ENCODE results near the gene PGD. TPM values are rescaled to one million over a fixed set of nuclear protein-coding genes. Genes with fewer than 3 reads are reported as not detected.

PGD gene
- total RNA-seq, 3 donors from 2014 or later (not counting 1 experiment from before 2014, with no cell fraction given), result 35.8 to 113 (median 39.8) TPM

DNA sequence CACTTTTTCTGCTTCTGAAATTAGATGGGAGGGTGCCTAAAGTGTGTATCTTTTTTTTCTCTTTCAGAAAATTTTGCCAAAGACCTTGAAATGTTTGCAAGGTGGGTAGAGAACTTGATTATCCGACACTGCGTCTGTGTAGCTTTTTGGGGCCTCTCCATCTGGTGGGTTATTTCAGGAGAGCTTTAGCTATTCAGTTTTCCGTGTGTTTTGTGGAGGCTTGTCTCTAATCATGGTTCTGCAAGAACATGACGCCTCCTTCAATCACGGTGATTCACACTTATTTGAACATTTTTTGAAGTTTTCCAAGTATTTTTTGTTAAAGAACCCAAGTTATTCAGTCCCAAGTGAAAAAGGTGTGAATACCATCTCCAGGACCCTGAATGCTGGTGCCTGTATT is 35.7 kb downstream of the PGD start:
- no peaks in the 10 kb centered on the region for H3K36me3 Mint-ChIP-seq
- TF ChIP-seq, protein P1, sequence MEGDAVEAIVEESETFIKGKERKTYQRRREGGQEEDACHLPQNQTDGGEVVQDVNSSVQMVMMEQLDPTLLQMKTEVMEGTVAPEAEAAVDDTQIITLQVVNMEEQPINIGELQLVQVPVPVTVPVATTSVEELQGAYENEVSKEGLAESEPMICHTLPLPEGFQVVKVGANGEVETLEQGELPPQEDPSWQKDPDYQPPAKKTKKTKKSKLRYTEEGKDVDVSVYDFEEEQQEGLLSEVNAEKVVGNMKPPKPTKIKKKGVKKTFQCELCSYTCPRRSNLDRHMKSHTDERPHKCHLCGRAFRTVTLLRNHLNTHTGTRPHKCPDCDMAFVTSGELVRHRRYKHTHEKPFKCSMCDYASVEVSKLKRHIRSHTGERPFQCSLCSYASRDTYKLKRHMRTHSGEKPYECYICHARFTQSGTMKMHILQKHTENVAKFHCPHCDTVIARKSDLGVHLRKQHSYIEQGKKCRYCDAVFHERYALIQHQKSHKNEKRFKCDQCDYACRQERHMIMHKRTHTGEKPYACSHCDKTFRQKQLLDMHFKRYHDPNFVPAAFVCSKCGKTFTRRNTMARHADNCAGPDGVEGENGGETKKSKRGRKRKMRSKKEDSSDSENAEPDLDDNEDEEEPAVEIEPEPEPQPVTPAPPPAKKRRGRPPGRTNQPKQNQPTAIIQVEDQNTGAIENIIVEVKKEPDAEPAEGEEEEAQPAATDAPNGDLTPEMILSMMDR (IDR thresholded peaks at IDR 0.05), result no peak
- Histone ChIP-seq H3K4me1 (ENCODE audit: control insufficient read depth, insufficient read depth, low read length) (peaks cover 16% of the 10 kb centered on the region), H3K27ac (ENCODE audit: low read length) (no peak overlapping the region), H3K27me3 (ENCODE audit: control insufficient read depth, insufficient read depth, low read length) (no peaks in the 10 kb centered on the region), H3K36me3 (ENCODE audit: control insufficient read depth, insufficient read depth, low read length) (no peaks in the 10 kb centered on the region), H3K9me3 (ENCODE audit: control insufficient read depth, insufficient read depth, low read length) (no peaks in the 10 kb centered on the region), H3K4me3 (ENCODE audit: low read length) (no peak overlapping the region)
- H3K4me3 Mint-ChIP-seq, result no peak overlapping the region
- 96% methylated on average over 5 of the region's 5 CpGs for WGBS (ENCODE audit: insufficient coverage)
- H3K27me3 Mint-ChIP-seq (ENCODE audit: low read depth in 2 of 2), result no peaks in the 10 kb centered on the region
- ATAC-seq (no peak), DNase-seq (no peak)
- intact Hi-C loops (cut with micrococcal nuclease), result loop anchor here (5.0 kb wide), 1 partner anchor 38 kb away; the partner anchor contains the start of genes DFFA and PEX14
- peaks cover 13 to 15% of the 10 kb centered on the region in 2 donors for H3K4me1 Mint-ChIP-seq
- H3K9me3 Mint-ChIP-seq, result no peaks in the 10 kb centered on the region
- no peak overlapping the region for H3K27ac Mint-ChIP-seq

GRCh38 chr1:10437052-10437451 is 38.2 kb downstream of the PGD start:
- Mint-ChIP-seq H3K27me3 (ENCODE audit: low read depth in 2 of 2) (no peaks in the 10 kb centered on the region), H3K9me3 (no peaks in the 10 kb centered on the region), H3K36me3 (no peaks in the 10 kb centered on the region), H3K27ac (no peak overlapping the region), H3K4me1 (no peaks in the 10 kb centered on the region), H3K4me3 (no peak overlapping the region)
- H3K27ac ChIP-seq (ENCODE audit: low read length), result no peak overlapping the region
- H3K27me3 ChIP-seq (ENCODE audit: control insufficient read depth, insufficient read depth, low read length), result no peaks in the 10 kb centered on the region
- no peak for DNase-seq
- H3K36me3 ChIP-seq (ENCODE audit: control insufficient read depth, insufficient read depth, low read length), result no peaks in the 10 kb centered on the region
- no peaks in the 10 kb centered on the region for H3K4me1 ChIP-seq (ENCODE audit: control insufficient read depth, insufficient read depth, low read length)
- H3K9me3 ChIP-seq (ENCODE audit: control insufficient read depth, insufficient read depth, low read length), result no peaks in the 10 kb centered on the region
- TF ChIP-seq, protein P1 (IDR thresholded peaks at IDR 0.05), result no peak
- ATAC-seq, result no peak
- intact Hi-C loops (cut with micrococcal nuclease), result no loop called here
- 100% methylated on average over 1 of the region's 1 CpG for WGBS (ENCODE audit: insufficient coverage)
- H3K4me3 ChIP-seq (ENCODE audit: low read length), result no peak overlapping the region

- Mint-ChIP-seq H3K4me1 (no peaks in the 10 kb centered on the region), H3K4me3 (no peak overlapping the region), H3K9me3 (no peaks in the 10 kb centered on the region), H3K27me3 (ENCODE audit: low read depth in 2 of 2) (no peaks in the 10 kb centered on the region), H3K36me3 (no peaks in the 10 kb centered on the region), H3K27ac (no peak overlapping the region)
- Histone ChIP-seq H3K4me1 (ENCODE audit: control insufficient read depth, insufficient read depth, low read length) (no peaks in the 10 kb centered on the region), H3K36me3 (ENCODE audit: control insufficient read depth, insufficient read depth, low read length) (no peaks in the 10 kb centered on the region), H3K27me3 (ENCODE audit: control insufficient read depth, insufficient read depth, low read length) (no peaks in the 10 kb centered on the region), H3K4me3 (ENCODE audit: low read length) (no peak overlapping the region), H3K27ac (ENCODE audit: low read length) (no peak overlapping the region), H3K9me3 (ENCODE audit: control insufficient read depth, insufficient read depth, low read length) (no peaks in the 10 kb centered on the region)
- intact Hi-C loops (cut with micrococcal nuclease), result no loop called here
- TF ChIP-seq, protein P1 (IDR thresholded peaks at IDR 0.05), result no peak
- DNase-seq (no peak), ATAC-seq (no peak)
- WGBS (ENCODE audit: insufficient coverage), result 84% methylated on average over 7 of the region's 7 CpGs
Observed at GRCh38 chr1:10438677-10439163, 39.9 kb downstream of the PGD start.

- H3K4me3 ChIP-seq (ENCODE audit: low read length), result no peak overlapping the region
- TF ChIP-seq, protein P1 (IDR thresholded peaks at IDR 0.05), result no peak
- 100% methylated on average over 1 of the region's 2 CpGs for WGBS (ENCODE audit: insufficient coverage)
- intact Hi-C loops (cut with micrococcal nuclease), result no loop called here
- Mint-ChIP-seq H3K36me3 (no peaks in the 10 kb centered on the region), H3K27me3 (ENCODE audit: low read depth in 2 of 2) (no peaks in the 10 kb centered on the region), H3K9me3 (no peaks in the 10 kb centered on the region), H3K4me3 (no peak overlapping the region), H3K27ac (no peak overlapping the region), H3K4me1 (no peaks in the 10 kb centered on the region)
- no peaks in the 10 kb centered on the region for H3K27me3 ChIP-seq (ENCODE audit: control insufficient read depth, insufficient read depth, low read length)
- no peaks in the 10 kb centered on the region for H3K4me1 ChIP-seq (ENCODE audit: control insufficient read depth, insufficient read depth, low read length)
- H3K36me3 ChIP-seq (ENCODE audit: control insufficient read depth, insufficient read depth, low read length), result no peaks in the 10 kb centered on the region
- no peak for ATAC-seq
- no peaks in the 10 kb centered on the region for H3K9me3 ChIP-seq (ENCODE audit: control insufficient read depth, insufficient read depth, low read length)
- DNase-seq, result no peak
- no peak overlapping the region for H3K27ac ChIP-seq (ENCODE audit: low read length)
Observed at GRCh38 chr1:10440305-10440704, 41.4 kb downstream of the PGD start.
